GM12864 (cell line): ENCODE measurements around the gene DICER1.

ENCODE experiments used
- DNase-seq: peaks from one replicate; pipeline ENCODE4 v3.0.0-alpha.2; 2011; ENCODE audit warnings: low read depth
- H3K4me3 ChIP-seq: 2 replicates; pipeline ENCODE4 v1.5.1; 2011; ENCODE audit warnings: mild to moderate bottlenecking, low read depth, low read length, control low read depth
- TF ChIP-seq, protein P1 (sequence below): IDR thresholded peaks from 2 replicates; pipeline ENCODE4 v1.5.1; 2011; ENCODE audit warnings: low read depth, mild to moderate bottlenecking, moderate library complexity, low read length, control low read depth, inconsistent platforms; ENCODE audit errors: missing control alignments

DICER1 gene

GRCh38 chr14:95057147-95057546 lies 100.2 kb downstream of the DICER1 start:
- no peak for DNase-seq
- H3K4me3 ChIP-seq: no peak overlapping the region
- TF ChIP-seq, protein P1, sequence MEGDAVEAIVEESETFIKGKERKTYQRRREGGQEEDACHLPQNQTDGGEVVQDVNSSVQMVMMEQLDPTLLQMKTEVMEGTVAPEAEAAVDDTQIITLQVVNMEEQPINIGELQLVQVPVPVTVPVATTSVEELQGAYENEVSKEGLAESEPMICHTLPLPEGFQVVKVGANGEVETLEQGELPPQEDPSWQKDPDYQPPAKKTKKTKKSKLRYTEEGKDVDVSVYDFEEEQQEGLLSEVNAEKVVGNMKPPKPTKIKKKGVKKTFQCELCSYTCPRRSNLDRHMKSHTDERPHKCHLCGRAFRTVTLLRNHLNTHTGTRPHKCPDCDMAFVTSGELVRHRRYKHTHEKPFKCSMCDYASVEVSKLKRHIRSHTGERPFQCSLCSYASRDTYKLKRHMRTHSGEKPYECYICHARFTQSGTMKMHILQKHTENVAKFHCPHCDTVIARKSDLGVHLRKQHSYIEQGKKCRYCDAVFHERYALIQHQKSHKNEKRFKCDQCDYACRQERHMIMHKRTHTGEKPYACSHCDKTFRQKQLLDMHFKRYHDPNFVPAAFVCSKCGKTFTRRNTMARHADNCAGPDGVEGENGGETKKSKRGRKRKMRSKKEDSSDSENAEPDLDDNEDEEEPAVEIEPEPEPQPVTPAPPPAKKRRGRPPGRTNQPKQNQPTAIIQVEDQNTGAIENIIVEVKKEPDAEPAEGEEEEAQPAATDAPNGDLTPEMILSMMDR: no peak

DNA sequence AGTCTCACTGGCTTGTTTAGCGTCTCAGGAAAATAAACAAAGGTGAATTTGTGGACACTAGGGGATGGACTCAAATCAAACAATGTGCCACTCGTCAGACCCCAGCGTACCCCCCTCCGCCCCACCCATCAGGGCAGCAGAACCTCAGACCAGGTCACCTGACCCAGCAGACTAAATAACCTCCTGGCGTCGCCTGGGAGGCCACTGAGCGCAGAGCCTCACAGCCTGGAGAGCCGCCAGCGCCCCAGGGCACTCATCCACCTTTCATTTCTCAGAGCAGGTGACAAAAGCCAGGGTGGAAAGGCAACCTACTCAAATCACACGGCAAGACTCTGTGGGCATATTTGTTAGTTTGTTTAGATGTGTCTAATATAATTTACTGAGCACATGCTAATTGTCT lies 100.9 kb downstream of the DICER1 start:
- TF ChIP-seq, protein P1: no peak
- H3K4me3 ChIP-seq: no peak overlapping the region
- no peak for DNase-seq

GRCh38 chr14:95055318-95055717 lies 102.0 kb downstream of the DICER1 start:
- no peak for DNase-seq
- TF ChIP-seq, protein P1: no peak
- no peak overlapping the region for H3K4me3 ChIP-seq

DNA sequence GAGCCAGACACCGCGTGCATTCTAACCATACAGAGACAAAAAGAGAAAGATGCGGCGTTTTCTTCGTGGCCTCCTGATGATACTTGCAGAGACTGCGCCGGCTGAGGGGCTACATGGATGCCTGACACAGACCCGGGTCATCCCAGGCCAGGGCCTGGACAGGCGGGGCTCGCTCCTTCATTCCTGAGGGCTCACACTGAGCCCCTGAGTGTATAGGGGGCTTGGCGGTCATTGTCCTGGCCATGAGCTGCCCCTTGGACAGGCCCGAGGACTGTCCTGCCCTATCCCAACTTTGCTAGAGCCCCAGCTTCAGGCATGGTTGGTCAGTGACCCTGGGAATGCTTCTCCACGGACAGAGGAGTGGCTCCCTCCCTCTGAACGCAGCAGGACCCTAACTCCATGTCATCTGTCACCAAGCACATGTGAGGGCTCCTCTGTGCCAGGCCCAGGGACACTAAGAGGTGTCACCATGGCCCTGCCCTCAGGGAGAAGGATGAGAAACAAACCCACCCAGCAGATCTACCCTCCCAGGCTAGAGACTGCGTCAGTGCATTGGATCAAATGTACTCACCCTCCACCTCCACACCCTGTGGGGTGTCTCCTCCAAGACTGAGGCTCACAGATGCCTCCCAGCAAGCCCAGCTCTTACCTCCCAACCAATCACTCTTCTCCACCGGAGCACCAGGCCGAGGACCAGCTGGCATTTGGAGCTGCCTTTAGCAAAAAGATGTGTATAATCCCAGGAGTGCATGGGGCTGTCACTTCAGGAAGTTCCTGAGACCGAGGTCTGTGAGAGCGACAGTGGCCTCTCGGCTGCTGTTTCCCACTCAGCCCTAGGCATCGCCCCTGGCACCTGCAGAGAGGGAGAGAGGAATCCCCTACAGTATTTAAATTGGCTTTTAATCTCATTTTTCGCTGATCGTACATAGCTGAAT lies 102.7 kb downstream of the DICER1 start:
- TF ChIP-seq, protein P1: no peak
- H3K4me3 ChIP-seq: no peak overlapping the region
- no peak for DNase-seq

DNA sequence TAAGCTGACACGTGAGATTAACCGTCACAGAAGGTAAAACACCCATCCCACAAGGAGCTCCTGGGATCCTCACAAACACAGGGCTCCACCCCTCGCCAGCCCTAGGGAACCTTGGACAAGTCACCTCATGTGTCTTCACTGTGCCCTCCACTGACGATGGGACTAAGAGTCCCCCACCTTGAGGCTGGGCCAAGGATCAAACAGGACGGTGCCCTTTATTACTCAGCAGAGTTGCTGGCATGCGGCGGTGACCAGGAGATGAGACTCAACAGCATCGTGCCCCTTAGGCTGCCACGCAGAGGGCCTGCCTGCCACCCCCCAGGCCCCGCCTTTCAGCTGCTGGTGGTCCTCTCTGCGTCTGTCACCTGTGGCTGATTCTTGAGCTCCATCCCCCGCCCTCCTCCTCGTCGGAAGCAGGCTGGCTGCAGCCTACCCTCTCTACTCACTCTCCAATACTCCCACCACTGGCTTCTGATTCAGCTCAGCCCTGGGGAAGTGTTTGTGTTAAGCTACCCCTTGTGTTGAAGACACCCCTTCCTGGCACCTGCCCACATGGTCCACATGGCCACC lies 105.2 kb downstream of the DICER1 start:
- DNase-seq: no peak
- TF ChIP-seq, protein P1: no peak
- no peak overlapping the region for H3K4me3 ChIP-seq

DNA sequence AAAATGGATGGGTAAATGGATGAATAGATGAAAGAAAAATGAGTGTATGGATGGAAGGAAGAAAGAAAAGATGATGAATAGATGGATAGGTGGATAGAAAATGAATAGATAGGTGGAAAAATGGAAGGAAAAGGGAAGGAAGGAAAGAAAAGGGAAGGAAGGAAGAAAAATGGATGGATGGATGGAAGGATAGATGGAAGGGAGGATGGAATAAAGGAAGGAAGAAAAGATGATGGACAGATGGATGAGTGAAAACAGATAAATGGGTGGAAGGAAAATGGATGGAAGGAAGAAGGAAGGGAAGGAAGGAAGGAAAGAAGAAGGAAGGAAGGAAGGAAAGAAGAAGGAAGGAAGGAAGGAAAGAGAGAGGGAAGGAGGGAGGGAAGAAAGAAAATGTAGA lies 107.4 kb downstream of the DICER1 start:
- DNase-seq: no peak
- no peak overlapping the region for H3K4me3 ChIP-seq
- TF ChIP-seq, protein P1: no peak
